ENCODE data around the gene MEG3. TPM values are rescaled to one million over a fixed set of nuclear protein-coding genes. Genes with fewer than 3 reads are reported as not detected.

Gene MEG3
- total and polyA plus RNA-seq, 2 of the 4 experiments (the other 2 are of a cell fraction): 31.5 to 556 TPM

- H3K9me3 ChIP-seq (ENCODE audit: control insufficient read depth, insufficient read depth, low read length): no peaks in the 10 kb centered on the region
- H3K9me1 ChIP-seq (ENCODE audit: insufficient read depth, low read length): no peaks in the 10 kb centered on the region
- no peak overlapping the region for H3K9ac ChIP-seq (ENCODE audit: low read depth, low read length)
- H3K4me2 ChIP-seq (ENCODE audit: low read depth, low read length): no peak overlapping the region
- no peak overlapping the region for H2AFZ ChIP-seq (replicated peaks; ENCODE audit: low read length, poor library complexity)
- peaks cover 20% of the 10 kb centered on the region for H4K20me1 ChIP-seq (ENCODE audit: insufficient read depth, low read length)
- no peaks in the 10 kb centered on the region; the same call in 1 of the 2 replicates for H3K27me3 ChIP-seq (ENCODE audit: control insufficient read depth, insufficient read depth, low read length)
- H3K56ac ChIP-seq (ENCODE audit: extremely low read depth, insufficient read depth, low read length): no peak overlapping the region
- H4K5ac ChIP-seq (ENCODE audit: low read depth, low read length): no peak overlapping the region; the same call in 1 of the 2 replicates
- no peak overlapping the region for H3K18ac ChIP-seq (ENCODE audit: low read depth, low read length)
- H2BK20ac ChIP-seq (ENCODE audit: low read depth, low read length): no peak overlapping the region
- H3K23ac ChIP-seq (ENCODE audit: low read depth, low read length): no peak overlapping the region
- H4K8ac ChIP-seq (ENCODE audit: low read depth in 2 of 2, low read length in 2 of 2): no peak overlapping the region
- peaks cover 7% of the 10 kb centered on the region for H3K36me3 ChIP-seq (ENCODE audit: control insufficient read depth, insufficient read depth, low read length)
- DNase-seq (peak; percentile 49), ATAC-seq (ENCODE audit: low read depth) (peak; percentile 60)
- peaks cover 0 to 15% of the 10 kb centered on the region in 2 experiments; a peak in 2 of 4 replicates for H3K79me1 ChIP-seq (ENCODE audit: low read depth in 1 of 2, low read length in 2 of 2)
- CTCF ChIA-PET: no interaction called here
- 50% methylated on average over 21 of the region's 32 CpGs; no CpG with 5 or more reads in 1 of the 2 experiments for WGBS, 2 experiments (ENCODE audit: extremely low coverage in 2 of 2, insufficient read length in 1 of 2)
- in situ Hi-C loops (cut with MboI; ENCODE audit: low sequenced_read_pairs) (no loop called here), intact Hi-C loops (cut with micrococcal nuclease) (loop anchor here (5.0 to 10.0 kb wide), 2 partner anchors 77 to 129 kb away; no protein-coding TSS in a partner anchor), dilution Hi-C loops (cut with HindIII; ENCODE audit: low sequenced_read_pairs, unreplicated experiment) (no loop called here)
- TF ChIP-seq RFX5 (IDR thresholded peaks at IDR 0.05; ENCODE audit: low read depth, low read length) (peak; percentile 90), NFE2L2 (IDR thresholded peaks at IDR 0.05; ENCODE audit: low read depth, low read length) (no peak)
- H2BK15ac ChIP-seq (ENCODE audit: low read depth, low read length): no peak overlapping the region
- H3K27ac ChIP-seq (ENCODE audit: insufficient read depth, low read length): no peak overlapping the region
- POLR2A ChIA-PET (ENCODE audit: unreplicated experiment): no interaction called here
- H3K4me1 ChIP-seq (ENCODE audit: control insufficient read depth, insufficient read depth, low read length): peaks cover 6% of the 10 kb centered on the region; the same call in 1 of the 2 replicates
- no peak overlapping the region for H4K91ac ChIP-seq (ENCODE audit: insufficient read depth, low read depth, low read length)
- BruUV-seq (replicated peaks): no TSS peak
- no peak overlapping the region for H2AK5ac ChIP-seq (ENCODE audit: low read depth, low read length)
- H3K4me3 ChIP-seq (ENCODE audit: insufficient read depth, low read depth, low read length): no peak overlapping the region
- H3K4ac ChIP-seq (ENCODE audit: low read depth, low read length): no peak overlapping the region
- no peak overlapping the region for H2BK5ac ChIP-seq (ENCODE audit: low read depth, low read length, poor library complexity, severe bottlenecking)
- no peak overlapping the region for H2AK9ac ChIP-seq (replicated peaks; ENCODE audit: low read depth, low read length, poor library complexity)
- no peak overlapping the region for H2BK120ac ChIP-seq (ENCODE audit: low read depth, low read length)
- no peak overlapping the region for H3K14ac ChIP-seq (replicated peaks; ENCODE audit: low read depth, low read length)
Observed at GRCh38 chr14:100824091-100824551, 1.8 kb upstream of the MEG3 start.
